Thyroid gland (tissue), 4 donors: Measurements from ENCODE around the gene IFITM10. TPM values are rescaled to one million over a fixed set of nuclear protein-coding genes. Genes with fewer than 3 reads are reported as not detected.

Experiments
- DNase-seq, 2 donors: peaks; one replicate each; pipeline ENCODE4 v3.0.0-alpha.2; 2019
- H3K27ac ChIP-seq, 3 donors: fragments of 200-600 bp; sonication (generic); 1 replicate in 2 of 3; 2 replicates in 1 of 3; pipeline ENCODE4 v1.5.1; 2016 to 2019; ENCODE audit warnings: mild to moderate bottlenecking in 1 of 3, moderate library complexity in 1 of 3
- H3K27me3 ChIP-seq: fragments of 200-600 bp; sonication (generic); one replicate; pipeline ENCODE4 v1.5.1; 2019
- H3K36me3 ChIP-seq, 2 donors: fragments of 200-600 bp; sonication (generic); one replicate each; pipeline ENCODE4 v1.5.1; 2016 to 2019
- H3K4me1 ChIP-seq, 2 donors: fragments of 200-600 bp; sonication (generic); one replicate each; pipeline ENCODE4 v1.5.1; 2017 to 2019
- H3K4me3 ChIP-seq, 3 donors: fragments of 200-600 bp; sonication (generic); replicated peaks in 1 of 3; 1 replicate in 2 of 3; 2 replicates in 1 of 3; pipeline ENCODE4 v1.5.1; 2016; ENCODE audit warnings: mild to moderate bottlenecking in 1 of 3
- H3K9me3 ChIP-seq: fragments of 200-600 bp; sonication (generic); one replicate; pipeline ENCODE4 v1.5.1; 2017
- POLR2A ChIP-seq, 2 donors: fragments of 450-650 bp; IDR thresholded peaks; one replicate each; pipeline ENCODE4 v1.6.1; 2017; ENCODE audit warnings: antibody characterized with exemption in 2 of 2, mild to moderate bottlenecking in 2 of 2, moderate library complexity in 1 of 2
- WGBS, 2 donors: methylation state at CpG; one replicate each; pipeline ENCODE4 v1.1.5; 2017; 5-methylcytosine and 5-hydroxymethylcytosine counted together
- intact Hi-C: fragments of 100-400 bp; cut with DNase I; formaldehyde crosslinking; loops from one replicate; pipeline ENCODE4 v1.15.1; 2023
- total RNA-seq, 4 donors: library from RNA; depleted of rRNA; stranded (reverse); fragments of >200 nt; gene quantifications; one replicate each; pipeline ENCODE4 v1.2.3, GENCODE V29; 2016
- TF ChIP-seq, protein P1 (sequence below), 6 experiments: fragments of 200-600 bp in 3 of 6; fragments of 450-650 bp in 3 of 6; sonication (generic) in 3 of 6; IDR thresholded peaks; one replicate each; pipeline ENCODE4 v1.5.1; 2016 to 2019; ENCODE audit warnings: antibody characterized with exemption in 6 of 6, mild to moderate bottlenecking in 2 of 6, inconsistent platforms in 1 of 6, moderate library complexity in 1 of 6

The IFITM10 gene
- total RNA-seq, 4 donors from 2014 or later = 0.22 to 126 (median 1.5) TPM; not detected in 1

DNA sequence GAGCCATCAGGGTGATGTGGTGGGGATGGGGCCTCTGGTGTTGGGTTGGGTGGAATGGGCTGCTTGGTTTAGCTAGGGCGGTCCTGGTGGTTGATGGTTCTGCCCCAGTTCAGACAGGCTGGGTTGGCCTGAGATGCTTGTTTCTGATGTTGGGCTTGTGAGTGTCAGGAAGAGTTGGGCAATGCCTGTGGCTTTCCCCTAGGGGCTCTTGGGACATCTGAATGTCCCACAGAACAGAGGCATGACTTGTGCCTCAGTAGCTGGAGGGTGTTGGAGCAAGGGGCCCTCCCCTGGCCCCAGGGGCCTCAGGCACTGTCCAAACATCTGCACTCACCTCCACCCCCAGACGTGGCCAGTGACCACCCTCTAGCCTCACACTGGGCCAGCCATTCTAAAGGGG is 27.3 kb upstream of the IFITM10 start:
- H3K4me1 ChIP-seq = peaks cover under 1 to 1% of the 10 kb centered on the region in 2 donors
- no peak for TF ChIP-seq POLR2A (IDR thresholded peaks at IDR 0.05)
- TF ChIP-seq, protein P1, sequence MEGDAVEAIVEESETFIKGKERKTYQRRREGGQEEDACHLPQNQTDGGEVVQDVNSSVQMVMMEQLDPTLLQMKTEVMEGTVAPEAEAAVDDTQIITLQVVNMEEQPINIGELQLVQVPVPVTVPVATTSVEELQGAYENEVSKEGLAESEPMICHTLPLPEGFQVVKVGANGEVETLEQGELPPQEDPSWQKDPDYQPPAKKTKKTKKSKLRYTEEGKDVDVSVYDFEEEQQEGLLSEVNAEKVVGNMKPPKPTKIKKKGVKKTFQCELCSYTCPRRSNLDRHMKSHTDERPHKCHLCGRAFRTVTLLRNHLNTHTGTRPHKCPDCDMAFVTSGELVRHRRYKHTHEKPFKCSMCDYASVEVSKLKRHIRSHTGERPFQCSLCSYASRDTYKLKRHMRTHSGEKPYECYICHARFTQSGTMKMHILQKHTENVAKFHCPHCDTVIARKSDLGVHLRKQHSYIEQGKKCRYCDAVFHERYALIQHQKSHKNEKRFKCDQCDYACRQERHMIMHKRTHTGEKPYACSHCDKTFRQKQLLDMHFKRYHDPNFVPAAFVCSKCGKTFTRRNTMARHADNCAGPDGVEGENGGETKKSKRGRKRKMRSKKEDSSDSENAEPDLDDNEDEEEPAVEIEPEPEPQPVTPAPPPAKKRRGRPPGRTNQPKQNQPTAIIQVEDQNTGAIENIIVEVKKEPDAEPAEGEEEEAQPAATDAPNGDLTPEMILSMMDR (IDR thresholded peaks at IDR 0.05) = no peak
- H3K9me3 ChIP-seq = no peaks in the 10 kb centered on the region
- DNase-seq = no peak
- intact Hi-C loops = no loop called here
- no peaks in the 10 kb centered on the region for H3K27me3 ChIP-seq
- H3K36me3 ChIP-seq = no peaks in the 10 kb centered on the region
- H3K4me3 ChIP-seq = no peak overlapping the region
- WGBS, 2 donors = 90 to 100% methylated on average over 1 of the region's 2 CpGs
- H3K27ac ChIP-seq = no peak overlapping the region

DNA sequence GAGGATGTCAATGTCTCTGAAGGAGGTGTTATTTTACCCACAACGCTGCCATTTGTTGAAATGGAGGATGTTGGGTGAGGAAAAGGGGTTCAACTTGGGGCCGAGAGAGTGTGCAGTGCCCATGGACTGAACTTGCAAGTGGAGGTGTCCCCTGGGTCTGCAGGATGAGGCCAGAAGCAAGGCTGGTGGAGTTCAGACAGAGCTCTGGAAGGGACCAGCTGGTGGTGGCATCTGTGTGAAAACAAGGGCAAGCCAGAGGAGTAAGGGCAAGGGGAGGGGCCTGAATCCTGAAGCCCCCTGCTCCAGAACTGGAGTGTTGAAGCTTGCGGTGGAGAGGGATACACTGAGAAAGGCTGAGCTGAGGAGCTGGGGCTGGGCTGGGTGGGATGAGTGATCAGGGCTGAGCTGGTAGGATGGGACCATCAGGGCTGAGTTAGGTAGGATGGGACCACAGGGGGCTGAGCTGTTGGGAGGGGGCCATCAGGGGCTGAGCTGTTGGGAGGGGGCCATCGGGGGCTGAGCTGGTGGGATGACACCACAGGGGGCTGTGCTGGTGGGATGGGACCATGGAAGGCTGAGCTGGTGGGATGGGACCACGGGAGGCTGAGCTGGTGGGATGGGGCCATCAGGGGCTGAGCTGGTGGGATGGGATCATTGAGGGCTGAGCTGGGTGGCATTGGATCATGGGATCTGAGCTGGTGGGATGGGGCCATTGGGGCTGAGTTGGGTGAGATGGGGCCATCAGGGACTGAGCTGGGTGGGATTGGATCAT is 26.7 kb upstream of the IFITM10 start:
- WGBS, 2 donors = 88 to 96% methylated on average over 5 of the region's 5 CpGs
- TF ChIP-seq POLR2A (IDR thresholded peaks at IDR 0.05) = no peak
- TF ChIP-seq, protein P1 (IDR thresholded peaks at IDR 0.05) = no peak
- no peak for DNase-seq
- intact Hi-C loops = no loop called here
- no peak overlapping the region for H3K27ac ChIP-seq
- no peaks in the 10 kb centered on the region for H3K36me3 ChIP-seq
- no peaks in the 10 kb centered on the region for H3K9me3 ChIP-seq
- no peaks in the 10 kb centered on the region for H3K27me3 ChIP-seq
- peaks cover 5 to 7% of the 10 kb centered on the region in 2 donors for H3K4me1 ChIP-seq
- H3K4me3 ChIP-seq = no peak overlapping the region

- H3K36me3 ChIP-seq = no peaks in the 10 kb centered on the region
- H3K4me3 ChIP-seq = no peak overlapping the region
- intact Hi-C loops = no loop called here
- WGBS, 2 donors = 89 to 90% methylated on average over 11 of the region's 11 CpGs
- DNase-seq = no peak
- no peak overlapping the region for H3K27ac ChIP-seq
- H3K4me1 ChIP-seq = peaks cover 5 to 8% of the 10 kb centered on the region in 2 donors
- TF ChIP-seq POLR2A (IDR thresholded peaks at IDR 0.05) = no peak
- H3K27me3 ChIP-seq = no peaks in the 10 kb centered on the region
- H3K9me3 ChIP-seq = no peaks in the 10 kb centered on the region
Measured at GRCh38 chr11:1776331-1776851, 26.0 kb upstream of the IFITM10 start.

- H3K4me3 ChIP-seq = no peak overlapping the region
- no peak for DNase-seq
- H3K27me3 ChIP-seq = no peaks in the 10 kb centered on the region
- WGBS, 2 donors = 77 to 84% methylated on average over 12 of the region's 12 CpGs
- H3K9me3 ChIP-seq = no peaks in the 10 kb centered on the region
- H3K36me3 ChIP-seq = no peaks in the 10 kb centered on the region
- intact Hi-C loops = no loop called here
- H3K27ac ChIP-seq = no peak overlapping the region
- no peak for TF ChIP-seq POLR2A (IDR thresholded peaks at IDR 0.05)
- TF ChIP-seq, protein P1 (IDR thresholded peaks at IDR 0.05) = no peak
- peaks cover 5 to 8% of the 10 kb centered on the region in 2 donors for H3K4me1 ChIP-seq
Measured at GRCh38 chr11:1774886-1775285, 24.5 kb upstream of the IFITM10 start.

GRCh38 chr11:1773994-1774550 is 23.7 kb upstream of the IFITM10 start:
- Histone ChIP-seq H3K4me1 (peaks cover 5 to 8% of the 10 kb centered on the region in 2 donors), H3K36me3 (no peaks in the 10 kb centered on the region), H3K4me3 (no peak overlapping the region), H3K27ac (no peak overlapping the region), H3K27me3 (no peaks in the 10 kb centered on the region), H3K9me3 (no peaks in the 10 kb centered on the region)
- 94 to 95% methylated on average over 11 of the region's 11 CpGs for WGBS, 2 donors
- no peak for TF ChIP-seq POLR2A (IDR thresholded peaks at IDR 0.05)
- TF ChIP-seq, protein P1 (IDR thresholded peaks at IDR 0.05) = no peak
- DNase-seq = no peak
- intact Hi-C loops = no loop called here
